HG03097 (cell line): ENCODE data around the gene PCP4L1.
"Not testable (repeated sequence)": the region's sequence is repeated elsewhere in the genome, so short reads cannot be mapped to it uniquely, and the experiment has no call there.

ENCODE experiments used
- ATAC-seq: cut with Tn5 transposase; IDR thresholded peaks from one replicate; pipeline ENCODE4 v1.9.1; 2021; ENCODE audit not compliant: unreplicated experiment, low FRiP score

PCP4L1 gene

DNA sequence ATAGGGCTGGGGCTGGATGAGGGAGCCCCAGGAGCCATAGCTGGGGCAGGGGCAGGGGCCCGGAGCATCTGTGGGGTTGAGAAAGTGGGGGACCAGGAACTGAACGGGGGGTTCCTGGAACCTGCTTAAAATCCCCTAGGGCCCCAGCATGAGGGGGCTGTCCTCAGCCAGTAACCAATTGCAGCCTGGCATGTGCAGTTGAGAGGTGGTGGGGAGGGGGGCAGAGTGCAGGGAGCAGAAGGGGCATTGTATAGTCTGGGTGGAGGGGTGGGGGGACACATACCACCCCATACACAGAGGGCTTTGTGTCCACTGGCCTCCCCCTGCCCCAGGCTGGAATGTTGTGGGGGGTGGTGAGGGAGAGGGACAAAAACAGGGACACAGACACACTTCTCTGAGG, 51.3 kb downstream of the PCP4L1 start, which contains the start of gene MPZ:
TSS of gene MPZ (minus strand) at position 101 of the 400 bp plus-strand sequence. CDS start at position 38, 63 bp downstream.
- ATAC-seq, result no peak

DNA sequence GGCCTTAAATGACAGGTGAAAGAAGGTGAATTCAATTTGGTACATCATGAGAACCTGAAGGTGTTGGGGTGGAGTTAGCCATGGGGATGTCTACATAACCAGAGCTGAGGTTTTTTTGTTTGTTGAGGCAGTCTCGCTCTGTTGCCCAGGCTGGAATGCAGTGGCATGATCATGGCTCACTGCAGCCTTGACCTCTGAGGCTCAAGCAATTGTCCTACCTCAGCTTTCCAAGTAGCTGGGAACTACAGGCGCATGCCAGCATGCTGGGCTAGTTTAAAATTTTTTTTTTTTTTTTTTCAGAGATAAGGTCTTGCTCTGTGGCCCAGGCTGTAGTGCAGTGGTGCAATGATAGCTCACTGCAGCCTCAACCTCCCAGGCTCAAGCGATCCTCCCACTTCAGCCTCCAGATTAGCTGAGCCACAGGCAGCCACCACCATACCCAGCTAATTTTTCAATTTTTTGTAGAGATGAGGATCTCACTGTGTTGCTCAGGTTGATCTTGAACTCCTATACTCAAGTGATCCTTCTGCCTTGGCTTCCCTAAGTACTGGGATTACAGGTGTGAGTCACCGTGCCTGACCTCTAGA, 53.1 kb downstream of the PCP4L1 start:
- no peak for ATAC-seq

DNA sequence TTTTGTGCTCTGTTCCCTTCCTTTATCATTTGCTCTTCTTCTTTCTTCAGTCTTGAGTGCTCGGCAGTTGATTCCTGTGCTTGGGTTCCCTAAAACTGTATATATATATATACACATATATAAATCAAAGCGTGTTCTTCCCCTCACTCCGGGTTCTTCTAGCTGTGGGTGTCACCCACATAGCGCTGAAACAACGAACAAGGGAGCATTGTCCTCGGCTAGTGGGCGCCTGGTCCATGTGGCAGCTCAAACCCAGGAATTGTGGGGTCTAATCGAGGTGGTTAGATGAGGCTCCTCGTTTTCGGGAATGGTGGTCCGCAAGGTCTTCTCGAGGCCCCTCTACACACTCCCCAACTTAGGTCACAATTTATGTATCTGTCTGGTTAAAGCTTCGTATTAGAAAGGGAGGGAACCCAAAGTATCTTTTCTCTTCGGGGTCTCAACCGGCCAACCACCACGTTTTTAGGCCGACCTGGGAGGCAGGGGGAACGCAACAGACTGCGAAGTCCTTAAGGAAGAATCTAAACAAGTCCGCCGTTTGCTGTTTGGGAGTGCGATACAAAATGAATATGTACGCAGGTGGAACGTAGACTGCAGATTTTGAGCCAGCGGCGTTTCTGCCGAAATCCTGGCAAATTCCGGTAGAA, 55.1 kb downstream of the PCP4L1 start:
- ATAC-seq, result peak; percentile 9

DNA sequence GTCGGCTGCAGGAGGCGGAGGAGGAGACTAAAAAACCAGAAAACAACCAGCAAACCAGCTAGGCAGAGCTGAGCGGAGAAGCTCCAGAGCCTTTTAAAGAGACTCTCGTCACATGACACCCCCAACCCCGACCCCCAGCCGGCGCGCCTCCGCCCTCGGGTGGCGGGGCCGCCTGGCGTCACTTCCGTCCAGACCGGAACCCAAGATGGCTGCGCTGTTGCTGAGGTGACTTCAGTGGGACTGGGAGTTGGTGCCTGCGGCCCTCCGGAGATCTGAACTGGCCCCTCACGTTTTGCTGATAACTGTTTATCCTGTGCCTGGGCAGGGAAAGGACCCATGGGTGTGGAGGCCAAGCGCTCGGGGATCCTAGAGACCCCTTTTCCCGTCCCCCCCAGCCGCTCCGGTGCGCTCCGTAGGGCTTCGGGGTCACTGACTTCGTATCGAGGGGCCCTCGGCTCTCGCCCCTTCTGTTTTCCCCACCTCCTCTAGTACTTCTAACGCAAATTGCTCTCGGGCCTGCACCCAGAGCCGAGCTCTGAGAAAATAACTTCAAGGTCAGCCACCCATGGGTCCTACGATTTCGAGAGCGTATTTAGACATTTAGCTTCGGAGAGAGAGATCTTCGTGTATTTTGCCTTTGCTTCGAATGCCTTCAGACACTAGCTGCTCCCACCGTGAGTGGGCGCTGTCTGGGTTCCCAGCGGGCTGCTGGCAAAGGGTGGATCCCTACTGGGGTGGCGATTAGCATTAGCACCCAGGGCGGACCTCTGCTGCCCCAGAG, 55.8 kb downstream of the PCP4L1 start, which contains the start of gene SDHC:
TSS of gene SDHC (plus strand) at position 181 of the 781 bp plus-strand sequence. CDS start at position 206, 25 bp downstream.
- peak; percentile 87 for ATAC-seq

DNA sequence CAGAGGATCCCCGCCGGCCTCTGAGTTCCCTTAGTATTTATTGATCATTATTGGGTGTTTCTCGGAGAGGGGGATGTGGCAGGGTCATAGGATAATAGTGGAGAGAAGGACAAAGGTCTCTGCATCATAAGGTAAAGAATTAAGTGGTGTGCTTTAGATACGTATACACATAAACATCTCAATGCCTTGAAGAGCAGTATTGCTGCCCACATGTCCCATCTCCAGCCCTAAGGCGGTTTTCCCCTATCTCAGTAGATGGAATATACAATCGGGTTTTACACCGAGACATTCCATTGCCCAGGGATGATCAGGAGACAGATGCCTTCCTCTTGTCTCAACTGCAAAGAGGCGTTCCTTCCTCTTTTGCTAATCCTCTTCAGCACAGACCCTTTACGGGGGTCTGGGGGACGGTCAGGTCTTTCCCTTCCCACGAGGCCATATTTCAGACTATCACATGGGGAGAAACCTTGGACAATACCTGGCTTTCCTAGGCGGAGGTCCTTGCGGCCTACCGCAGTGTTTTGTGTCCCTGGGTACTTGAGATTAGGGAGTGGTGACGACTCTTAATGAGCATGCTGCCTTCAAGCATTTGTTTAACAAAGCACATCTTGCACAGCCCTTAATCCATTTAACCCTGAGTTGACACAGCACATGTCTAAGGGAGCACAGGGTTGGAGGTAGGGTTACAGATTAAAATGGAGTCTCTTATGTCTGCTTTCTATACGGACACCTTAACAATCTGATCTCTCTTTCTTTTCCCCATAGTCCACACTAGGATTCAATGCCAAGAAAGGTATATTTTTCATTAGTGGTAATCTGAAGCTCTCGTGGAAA, 57.5 kb downstream of the PCP4L1 start:
- not testable (repeated sequence) for ATAC-seq

DNA sequence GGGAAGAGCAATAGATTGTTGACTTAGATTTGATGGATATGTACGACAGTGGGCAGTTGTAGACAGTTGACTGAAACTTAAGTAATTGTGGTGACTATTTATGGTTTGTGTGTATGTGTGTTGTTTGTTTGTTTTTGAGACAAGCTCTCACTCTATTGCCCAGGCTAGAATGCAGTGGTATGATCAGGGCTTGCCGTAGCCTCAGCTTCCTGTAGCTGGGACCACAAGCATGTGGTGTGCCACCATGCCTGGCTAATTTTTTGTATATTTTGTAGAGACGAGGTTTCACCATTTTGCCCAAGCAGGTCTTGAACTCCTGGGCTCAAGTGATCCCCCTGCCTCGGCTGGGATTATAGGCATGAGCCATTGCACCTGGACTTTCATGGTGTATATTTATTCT, 65.5 kb downstream of the PCP4L1 start:
- no peak for ATAC-seq

DNA sequence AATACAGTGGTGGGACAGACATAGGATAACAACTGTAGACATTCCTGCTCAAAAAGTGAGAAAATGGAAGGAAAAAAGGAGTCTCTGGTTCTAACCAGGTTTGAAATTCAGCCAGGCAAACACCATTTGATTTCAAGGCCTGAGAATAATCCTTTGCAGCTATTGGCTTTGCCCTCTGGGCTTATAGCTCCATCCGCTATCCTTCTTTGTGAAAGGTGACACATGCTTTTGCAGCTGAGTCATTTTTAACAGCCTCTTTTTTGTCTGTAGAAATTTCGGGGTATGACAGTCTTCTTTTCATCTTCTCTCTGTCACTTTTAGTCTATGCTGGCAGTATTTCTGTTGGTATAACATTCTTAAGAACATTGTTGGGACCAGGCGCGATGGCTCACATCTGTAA, 71.8 kb downstream of the PCP4L1 start:
- ATAC-seq, result no peak

DNA sequence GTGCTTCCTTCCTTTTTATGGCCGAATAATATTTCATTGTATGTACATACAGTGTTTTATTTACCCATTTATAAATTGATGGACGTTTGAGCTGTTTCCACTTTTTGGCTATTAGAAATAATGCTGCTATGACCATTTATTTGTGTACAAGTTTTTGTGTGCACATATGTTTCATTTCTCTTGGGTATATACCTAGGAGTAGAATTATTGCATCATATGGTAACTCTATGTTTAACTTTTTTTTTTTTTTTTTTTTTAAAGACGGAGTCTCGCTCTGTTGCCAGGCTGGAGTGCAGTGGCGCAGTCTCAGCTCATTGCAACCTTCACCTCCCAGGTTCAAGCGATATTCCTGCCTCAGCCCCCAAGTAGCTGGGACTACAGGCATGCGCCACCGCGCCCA, 74.6 kb downstream of the PCP4L1 start:
- ATAC-seq, result no peak
